Thoracic aorta (tissue), 2 donors: ENCODE results near the gene HHIPL1. TPM values are rescaled to one million over a fixed set of nuclear protein-coding genes. Genes with fewer than 3 reads are reported as not detected.

Source experiments
- ATAC-seq: fragments of 150-250 bp; one replicate; pipeline ENCODE4 v1.8.0; 2017; ENCODE audit warnings: low read depth; ENCODE audit not compliant: insufficient number of reproducible peaks, low FRiP score
- DNase-seq: peaks from one replicate; pipeline ENCODE4 v3.0.0-alpha.2; 2020; ENCODE audit warnings: low spot score
- H3K27ac ChIP-seq, 2 donors: fragments of 200-600 bp; sonication (generic); 1 replicate in 1 of 2; 2 replicates in 1 of 2; pipeline ENCODE4 v1.5.1; 2016; ENCODE audit warnings: mild to moderate bottlenecking in 2 of 2, moderate library complexity in 2 of 2
- H3K27me3 ChIP-seq: fragments of 200-600 bp; sonication (generic); replicated peaks from 2 replicates; pipeline ENCODE4 v1.6.0; 2016; ENCODE audit warnings: mild to moderate bottlenecking; ENCODE audit not compliant: insufficient read depth
- H3K36me3 ChIP-seq: fragments of 200-600 bp; sonication (generic); one replicate; pipeline ENCODE4 v1.5.1; 2016
- H3K4me1 ChIP-seq, 2 donors: fragments of 200-600 bp; sonication (generic); 1 replicate in 1 of 2; 2 replicates in 1 of 2; pipeline versions ENCODE4 v1.5.1 to v1.6.0; 2016; ENCODE audit warnings: low read depth in 2 of 2, mild to moderate bottlenecking in 1 of 2; ENCODE audit not compliant: control insufficient read depth in 1 of 2
- H3K4me3 ChIP-seq: fragments of 200-600 bp; sonication (generic); 2 replicates; pipeline ENCODE4 v1.5.1; 2016; ENCODE audit warnings: mild to moderate bottlenecking
- H3K9me3 ChIP-seq: fragments of 200-600 bp; sonication (generic); 2 replicates; pipeline ENCODE4 v1.5.1; 2016
- CTCF ChIP-seq: fragments of 200-600 bp; sonication (generic); IDR thresholded peaks from one replicate; pipeline ENCODE4 v1.5.1; 2019; ENCODE audit warnings: antibody characterized with exemption
- total RNA-seq, 2 donors: library from RNA; depleted of rRNA; stranded (reverse); fragments of >200 nt; gene quantifications; one replicate each; pipeline versions ENCODE4 v1.1.0 to v1.2.3, GENCODE V29; 2016

The HHIPL1 gene
- total RNA-seq, 2 donors from 2014 or later: 2.1 to 10.0 TPM

- Histone ChIP-seq H3K27me3 (no peaks in the 10 kb centered on the region), H3K9me3 (peaks cover 7% of the 10 kb centered on the region), H3K36me3 (no peaks in the 10 kb centered on the region), H3K4me1 (no peaks in the 10 kb centered on the region), H3K4me3 (no peak overlapping the region), H3K27ac (no peak overlapping the region)
- TF ChIP-seq CTCF: no peak
- ATAC-seq (no peak), DNase-seq (no peak)
Observed at GRCh38 chr14:99674776-99675381, 29.9 kb downstream of the HHIPL1 start.

DNA sequence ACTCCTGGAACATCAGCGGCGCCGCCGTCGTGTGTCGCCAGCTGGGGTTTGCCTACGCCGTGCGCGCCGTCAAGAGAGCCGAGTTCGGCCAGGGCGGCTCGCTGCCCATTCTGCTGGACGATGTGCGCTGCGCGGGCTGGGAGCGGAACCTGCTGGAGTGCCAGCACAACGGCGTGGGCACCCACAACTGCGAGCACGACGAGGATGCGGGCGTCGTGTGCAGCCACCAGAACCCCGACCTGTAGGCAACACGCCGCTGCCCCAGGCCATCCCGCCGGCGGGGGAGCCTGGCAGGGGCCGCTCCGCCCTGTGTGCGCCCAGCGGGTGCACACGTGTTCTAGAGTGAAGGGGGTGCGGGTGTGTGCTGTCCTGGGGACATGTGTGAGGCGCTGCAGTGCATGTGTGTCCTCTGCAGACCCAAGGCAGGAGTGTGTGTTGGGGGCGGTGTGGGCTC lies 30.5 kb downstream of the HHIPL1 start:
- DNase-seq (no peak), ATAC-seq (no peak)
- no peaks in the 10 kb centered on the region for H3K27me3 ChIP-seq
- no peaks in the 10 kb centered on the region for H3K4me1 ChIP-seq
- TF ChIP-seq CTCF: no peak
- peaks cover 7% of the 10 kb centered on the region for H3K9me3 ChIP-seq
- H3K4me3 ChIP-seq: no peak overlapping the region
- H3K27ac ChIP-seq: no peak overlapping the region
- H3K36me3 ChIP-seq: no peaks in the 10 kb centered on the region

GRCh38 chr14:99675951-99676350 lies 31.0 kb downstream of the HHIPL1 start:
- no peaks in the 10 kb centered on the region for H3K36me3 ChIP-seq
- no peaks in the 10 kb centered on the region for H3K27me3 ChIP-seq
- DNase-seq (no peak), ATAC-seq (no peak)
- no peak overlapping the region for H3K27ac ChIP-seq
- peaks cover 7% of the 10 kb centered on the region for H3K9me3 ChIP-seq
- H3K4me1 ChIP-seq: no peaks in the 10 kb centered on the region
- TF ChIP-seq CTCF: no peak
- no peak overlapping the region for H3K4me3 ChIP-seq

GRCh38 chr14:99676657-99677056 lies 31.7 kb downstream of the HHIPL1 start:
- no peaks in the 10 kb centered on the region for H3K36me3 ChIP-seq
- DNase-seq: no peak
- TF ChIP-seq CTCF: no peak
- H3K27me3 ChIP-seq: no peaks in the 10 kb centered on the region
- H3K27ac ChIP-seq: no peak overlapping the region
- H3K4me3 ChIP-seq: no peak overlapping the region
- no peaks in the 10 kb centered on the region for H3K4me1 ChIP-seq
- no peak for ATAC-seq
- H3K9me3 ChIP-seq: peaks cover 7% of the 10 kb centered on the region

GRCh38 chr14:99677231-99678140 lies 32.6 kb downstream of the HHIPL1 start:
- Histone ChIP-seq H3K4me1 (no peaks in the 10 kb centered on the region), H3K27ac (no peak overlapping the region), H3K4me3 (no peak overlapping the region), H3K36me3 (no peaks in the 10 kb centered on the region), H3K9me3 (peaks cover 7% of the 10 kb centered on the region), H3K27me3 (no peaks in the 10 kb centered on the region)
- ATAC-seq (no peak), DNase-seq (no peak)
- no peak for TF ChIP-seq CTCF
